Gastrocnemius medialis (tissue), 4 donors: Measurements from ENCODE around the gene TXNRD1. TPM values are rescaled to one million over a fixed set of nuclear protein-coding genes. Genes with fewer than 3 reads are reported as not detected.

Source experiments
- ATAC-seq, 2 donors: fragments of 150-250 bp; one replicate each; pipeline ENCODE4 v1.9.1; 2016
- DNase-seq, 2 donors: peaks; one replicate each; pipeline ENCODE4 v3.0.0-alpha.2; 2019
- H3K27ac ChIP-seq, 4 donors: fragments of 200-600 bp; sonication (generic); 1 replicate in 1 of 4; 2 replicates in 3 of 4; pipeline ENCODE4 v1.5.1; 2016 to 2018; ENCODE audit warnings: mild to moderate bottlenecking in 2 of 4, moderate library complexity in 1 of 4
- H3K27me3 ChIP-seq, 3 donors: fragments of 200-600 bp; sonication (generic) in 2 of 3; 1 replicate in 1 of 3; 2 replicates in 2 of 3; pipeline versions ENCODE4 v1.5.1 to v1.6.0; 2016 to 2019; ENCODE audit warnings: mild to moderate bottlenecking in 1 of 3, moderate library complexity in 1 of 3
- H3K36me3 ChIP-seq, 2 donors: fragments of 200-600 bp; sonication (generic) in 1 of 2; one replicate each; pipeline ENCODE4 v1.5.1; 2017 to 2018
- H3K4me1 ChIP-seq, 2 donors: fragments of 200-600 bp; sonication (generic) in 1 of 2; one replicate each; pipeline ENCODE4 v1.5.1; 2016 to 2017; ENCODE audit warnings: mild to moderate bottlenecking in 2 of 2
- H3K4me3 ChIP-seq, 4 donors: fragments of 200-600 bp; sonication (generic) in 3 of 4; 1 replicate in 1 of 4; 2 replicates in 3 of 4; pipeline ENCODE4 v1.5.1; 2016 to 2019; ENCODE audit warnings: mild to moderate bottlenecking in 2 of 4
- H3K9me3 ChIP-seq, 3 donors: fragments of 200-600 bp; sonication (generic) in 2 of 3; 1 replicate in 1 of 3; 2 replicates in 2 of 3; pipeline ENCODE4 v1.5.1; 2016 to 2019
- POLR2A ChIP-seq, 2 donors: fragments of 450-650 bp; IDR thresholded peaks; one replicate each; pipeline ENCODE4 v1.6.1; 2017; ENCODE audit warnings: antibody characterized with exemption in 2 of 2, mild to moderate bottlenecking in 2 of 2, moderate library complexity in 2 of 2
- in situ Hi-C, 4 donors: fragments of 200-750 bp; cut with MboI; loops; one replicate each; pipeline versions ENCODE4 v1.15.0 to v1.8.0; 2017; ENCODE audit warnings: low sequenced_read_pairs in 4 of 4
- intact Hi-C: fragments of 100-400 bp; cut with DNase I; formaldehyde crosslinking; loops from one replicate; pipeline ENCODE4 v1.15.1; 2023; ENCODE audit warnings: low total_unique reads
- total RNA-seq, 4 donors: library from RNA; depleted of rRNA; stranded (reverse); fragments of >200 nt; gene quantifications; one replicate each; pipeline versions ENCODE4 v1.1.0 to v1.2.3, GENCODE V29; 2016
- TF ChIP-seq, protein P1 (sequence below), 5 experiments: fragments of 450-650 bp in 3 of 5; fragments of 200-600 bp in 2 of 5; sonication (generic) in 2 of 5; IDR thresholded peaks in 4 of 5; conservative IDR thresholded peaks in 1 of 5; 1 replicate in 4 of 5; 2 replicates in 1 of 5; pipeline ENCODE4 v1.5.1; 2016 to 2019; ENCODE audit warnings: antibody characterized with exemption in 5 of 5, mild to moderate bottlenecking in 3 of 5, moderate library complexity in 3 of 5

TXNRD1 gene
- total RNA-seq, 4 donors from 2014 or later: 96.6 to 139 (median 118) TPM

GRCh38 chr12:104381341-104381730, 165.8 kb downstream of the TXNRD1 start:
- no peaks in the 10 kb centered on the region for H3K9me3 ChIP-seq
- ATAC-seq: no peak
- in situ Hi-C loops: loop anchor here (5.0 to 25.0 kb wide), 6 partner anchors 493 to 681 kb away; no protein-coding TSS in a partner anchor
- H3K4me3 ChIP-seq: no peak overlapping the region
- H3K4me1 ChIP-seq: no peaks in the 10 kb centered on the region
- no peak for DNase-seq
- TF ChIP-seq, protein P1, sequence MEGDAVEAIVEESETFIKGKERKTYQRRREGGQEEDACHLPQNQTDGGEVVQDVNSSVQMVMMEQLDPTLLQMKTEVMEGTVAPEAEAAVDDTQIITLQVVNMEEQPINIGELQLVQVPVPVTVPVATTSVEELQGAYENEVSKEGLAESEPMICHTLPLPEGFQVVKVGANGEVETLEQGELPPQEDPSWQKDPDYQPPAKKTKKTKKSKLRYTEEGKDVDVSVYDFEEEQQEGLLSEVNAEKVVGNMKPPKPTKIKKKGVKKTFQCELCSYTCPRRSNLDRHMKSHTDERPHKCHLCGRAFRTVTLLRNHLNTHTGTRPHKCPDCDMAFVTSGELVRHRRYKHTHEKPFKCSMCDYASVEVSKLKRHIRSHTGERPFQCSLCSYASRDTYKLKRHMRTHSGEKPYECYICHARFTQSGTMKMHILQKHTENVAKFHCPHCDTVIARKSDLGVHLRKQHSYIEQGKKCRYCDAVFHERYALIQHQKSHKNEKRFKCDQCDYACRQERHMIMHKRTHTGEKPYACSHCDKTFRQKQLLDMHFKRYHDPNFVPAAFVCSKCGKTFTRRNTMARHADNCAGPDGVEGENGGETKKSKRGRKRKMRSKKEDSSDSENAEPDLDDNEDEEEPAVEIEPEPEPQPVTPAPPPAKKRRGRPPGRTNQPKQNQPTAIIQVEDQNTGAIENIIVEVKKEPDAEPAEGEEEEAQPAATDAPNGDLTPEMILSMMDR (IDR thresholded peaks at IDR 0.05 in 4 of 5, conservative IDR thresholded peaks at IDR 0.05 in 1 of 5): no peak
- no peak for TF ChIP-seq POLR2A (IDR thresholded peaks at IDR 0.05)
- H3K36me3 ChIP-seq: no peaks in the 10 kb centered on the region
- H3K27ac ChIP-seq: no peak overlapping the region
- H3K27me3 ChIP-seq: no peaks in the 10 kb centered on the region
- intact Hi-C loops: no loop called here

GRCh38 chr12:104381731-104382480, 166.3 kb downstream of the TXNRD1 start:
- no peak overlapping the region for H3K4me3 ChIP-seq
- ATAC-seq (peak; percentile 70 to 88), DNase-seq (peak; percentile 48 to 57)
- no peaks in the 10 kb centered on the region for H3K9me3 ChIP-seq
- H3K27ac ChIP-seq: no peak overlapping the region
- H3K36me3 ChIP-seq: no peaks in the 10 kb centered on the region
- TF ChIP-seq POLR2A (IDR thresholded peaks at IDR 0.05): no peak
- TF ChIP-seq, protein P1 (IDR thresholded peaks at IDR 0.05 in 4 of 5, conservative IDR thresholded peaks at IDR 0.05 in 1 of 5): peak; percentile 86 to 93 (median 87)
- no peaks in the 10 kb centered on the region for H3K4me1 ChIP-seq
- in situ Hi-C loops (loop anchor here (5.0 to 25.0 kb wide), 6 partner anchors 493 to 680 kb away; no protein-coding TSS in a partner anchor), intact Hi-C loops (loop anchor here (1.0 to 2.0 kb wide), 2 partner anchors 496 to 671 kb away; no protein-coding TSS in a partner anchor)
- no peaks in the 10 kb centered on the region for H3K27me3 ChIP-seq

- ATAC-seq (no peak), DNase-seq (no peak)
- Histone ChIP-seq H3K27me3 (no peaks in the 10 kb centered on the region), H3K27ac (no peak overlapping the region), H3K36me3 (no peaks in the 10 kb centered on the region), H3K4me1 (no peaks in the 10 kb centered on the region), H3K4me3 (no peak overlapping the region), H3K9me3 (no peaks in the 10 kb centered on the region)
- TF ChIP-seq POLR2A (IDR thresholded peaks at IDR 0.05): no peak
- TF ChIP-seq, protein P1 (IDR thresholded peaks at IDR 0.05 in 4 of 5, conservative IDR thresholded peaks at IDR 0.05 in 1 of 5): no peak
- in situ Hi-C loops (loop anchor here (5.0 to 25.0 kb wide), 6 partner anchors 490 to 678 kb away; no protein-coding TSS in a partner anchor), intact Hi-C loops (no loop called here)
Measured at GRCh38 chr12:104384141-104384880, 168.7 kb downstream of the TXNRD1 start.

GRCh38 chr12:104385510-104385909, 169.9 kb downstream of the TXNRD1 start:
- Histone ChIP-seq H3K27me3 (no peaks in the 10 kb centered on the region), H3K36me3 (no peaks in the 10 kb centered on the region), H3K9me3 (no peaks in the 10 kb centered on the region), H3K4me3 (no peak overlapping the region), H3K4me1 (no peaks in the 10 kb centered on the region), H3K27ac (no peak overlapping the region)
- in situ Hi-C loops (loop anchor here in 3 of 4 donors (10.0 to 25.0 kb wide), 3 partner anchors 489 to 677 kb away; no protein-coding TSS in a partner anchor), intact Hi-C loops (no loop called here)
- TF ChIP-seq POLR2A (IDR thresholded peaks at IDR 0.05): no peak
- TF ChIP-seq, protein P1 (IDR thresholded peaks at IDR 0.05 in 4 of 5, conservative IDR thresholded peaks at IDR 0.05 in 1 of 5): no peak
- DNase-seq (no peak), ATAC-seq (no peak)
